AG04450 (cell line): ENCODE data around the gene SLC8A1. TPM values are rescaled to one million over a fixed set of nuclear protein-coding genes. Genes with fewer than 3 reads are reported as not detected.

Experiments
- CTCF ChIA-PET: fragments of 300-600, 350-600 bp; formaldehyde crosslinking; extraction: SDS; loops from one replicate; lab custom pipeline; 2022; ENCODE audit warnings: antibody characterized with exemption, inconsistent platforms; lab: Charles Lee
- POLR2A ChIA-PET: fragments of 350-600 bp; formaldehyde crosslinking; extraction: SDS; loops from one replicate; lab custom pipeline; 2021; ENCODE audit warnings: antibody characterized with exemption, inconsistent platforms; lab: Yijun Ruan, JAX
- DNase-seq: peaks from one replicate; pipeline ENCODE4 v3.0.0-alpha.2; 2011; ENCODE audit warnings: low read depth, low spot score
- H3K27ac ChIP-seq: one replicate; pipeline ENCODE4 v1.5.1; 2012; ENCODE audit warnings: low read depth, low read length, control low read depth
- H3K27me3 ChIP-seq: one replicate; pipeline ENCODE4 v1.6.0; 2012; ENCODE audit warnings: low read length; ENCODE audit not compliant: control insufficient read depth, insufficient read depth
- H3K4me3 ChIP-seq: 2 replicates; pipeline ENCODE4 v1.5.1; 2011; ENCODE audit warnings: mild to moderate bottlenecking, low read depth, low read length, control low read depth
- H3K9me3 ChIP-seq: 2 replicates; pipeline ENCODE4 v1.5.1; 2012; ENCODE audit warnings: low read length; ENCODE audit not compliant: control insufficient read depth, insufficient read depth
- CTCF ChIP-seq: IDR thresholded peaks from 2 replicates; pipeline ENCODE4 v1.5.1; 2011; ENCODE audit warnings: low read depth, low read length, control low read depth, inconsistent platforms
- polyA plus RNA-seq: library from polyadenylated mRNA; depleted of rRNA; stranded (reverse); fragments of >200 nt; gene quantifications from 2 replicates; pipeline ENCODE4 v1.2.3, GENCODE V29; 2011

Gene SLC8A1
- polyA plus RNA-seq, 1 experiment, result 19.3 TPM

- Histone ChIP-seq H3K9me3 (no peaks in the 10 kb centered on the region; the same call in 1 of the 2 replicates), H3K27ac (no peak overlapping the region), H3K27me3 (no peaks in the 10 kb centered on the region), H3K4me3 (no peak overlapping the region)
- TF ChIP-seq CTCF, result no peak
- ChIA-PET POLR2A (no interaction called here), CTCF (interaction anchor here (0.7 kb wide), 1 partner anchor 173 kb away, joined by 4 read pairs; no protein-coding TSS in a partner anchor)
- DNase-seq, result no peak
Measured at GRCh38 chr2:40483549-40484243, 31.8 kb upstream of the SLC8A1 start.

DNA sequence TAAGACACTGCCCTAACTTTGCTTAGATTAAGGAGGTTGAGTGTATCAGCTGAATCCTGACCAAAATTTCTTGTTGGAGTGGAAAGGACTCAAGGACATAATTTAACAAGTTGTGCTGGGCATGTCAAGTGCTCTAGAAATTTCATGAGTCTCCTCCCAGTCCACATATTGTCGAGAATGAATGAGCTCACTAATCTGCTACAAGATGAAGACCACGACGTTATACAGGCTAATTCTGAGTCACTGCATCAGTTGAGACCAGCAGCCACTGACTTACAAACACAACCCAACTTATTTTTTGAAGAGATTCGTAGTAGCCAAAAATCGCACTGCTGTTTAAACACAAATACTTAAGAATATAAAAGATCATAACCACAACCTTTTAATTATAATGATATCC, 28.7 kb upstream of the SLC8A1 start:
- Histone ChIP-seq H3K27ac (no peak overlapping the region), H3K9me3 (no peaks in the 10 kb centered on the region; the same call in 1 of the 2 replicates), H3K27me3 (no peaks in the 10 kb centered on the region), H3K4me3 (no peak overlapping the region)
- DNase-seq, result no peak
- no peak for TF ChIP-seq CTCF
- CTCF ChIA-PET, result interaction anchor here (0.6 kb wide), 1 partner anchor 7 kb away, joined by 5 read pairs; no protein-coding TSS in a partner anchor
- POLR2A ChIA-PET, result no interaction called here

DNA sequence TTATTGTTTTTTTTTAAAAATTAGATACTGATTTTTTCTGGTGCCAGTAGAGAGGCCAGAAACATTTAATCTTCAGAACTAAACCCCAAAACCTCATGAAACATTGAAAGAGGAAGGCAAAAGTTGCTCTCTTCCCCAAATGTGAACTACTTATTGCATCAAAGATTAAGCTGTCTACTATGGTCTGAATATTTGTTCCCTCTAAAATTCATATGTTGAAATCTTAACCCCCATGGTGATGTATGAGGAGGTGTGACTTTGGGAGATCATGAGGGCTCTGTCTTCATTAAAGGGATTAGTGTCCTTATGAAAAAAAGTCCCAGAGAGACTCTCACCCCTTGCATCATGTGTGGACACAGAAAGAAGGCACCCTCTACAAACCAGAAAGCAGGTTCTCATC, 28.2 kb upstream of the SLC8A1 start:
- Histone ChIP-seq H3K4me3 (no peak overlapping the region), H3K27ac (no peak overlapping the region), H3K9me3 (no peaks in the 10 kb centered on the region; the same call in 1 of the 2 replicates), H3K27me3 (no peaks in the 10 kb centered on the region)
- ChIA-PET POLR2A (no interaction called here), CTCF (interaction anchor here (0.6 to 1.4 kb wide), 2 partner anchors 8 to 267 kb away, joined by 4 to 5 read pairs; no protein-coding TSS in a partner anchor)
- TF ChIP-seq CTCF, result no peak
- no peak for DNase-seq

DNA sequence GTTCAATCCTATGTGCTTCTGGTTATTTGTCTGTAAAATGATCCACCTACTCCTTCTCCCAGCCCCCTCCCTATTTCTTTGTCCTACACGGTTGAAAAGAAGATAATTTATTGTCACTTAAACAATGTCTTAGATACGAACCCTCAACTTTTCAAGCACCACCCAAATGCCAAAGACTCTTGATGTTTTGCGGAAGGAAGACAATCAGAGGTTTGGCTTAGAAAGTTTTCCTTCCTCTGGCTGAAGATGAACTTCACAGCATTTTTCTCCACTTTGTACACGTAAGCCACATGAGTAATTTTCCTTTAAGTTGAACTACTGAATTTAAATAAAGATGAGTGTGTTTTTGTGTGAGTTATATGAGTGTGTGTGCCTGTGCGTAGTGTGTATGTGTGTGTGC, 25.5 kb upstream of the SLC8A1 start:
- no peak for TF ChIP-seq CTCF
- CTCF ChIA-PET, result interaction anchor here (0.6 to 1.2 kb wide), 2 partner anchors 10 to 11 kb away, joined by 3 to 6 read pairs; no protein-coding TSS in a partner anchor
- no peaks in the 10 kb centered on the region for H3K27me3 ChIP-seq
- H3K4me3 ChIP-seq, result no peak overlapping the region
- POLR2A ChIA-PET, result no interaction called here
- no peaks in the 10 kb centered on the region for H3K9me3 ChIP-seq
- H3K27ac ChIP-seq, result no peak overlapping the region
- no peak for DNase-seq

DNA sequence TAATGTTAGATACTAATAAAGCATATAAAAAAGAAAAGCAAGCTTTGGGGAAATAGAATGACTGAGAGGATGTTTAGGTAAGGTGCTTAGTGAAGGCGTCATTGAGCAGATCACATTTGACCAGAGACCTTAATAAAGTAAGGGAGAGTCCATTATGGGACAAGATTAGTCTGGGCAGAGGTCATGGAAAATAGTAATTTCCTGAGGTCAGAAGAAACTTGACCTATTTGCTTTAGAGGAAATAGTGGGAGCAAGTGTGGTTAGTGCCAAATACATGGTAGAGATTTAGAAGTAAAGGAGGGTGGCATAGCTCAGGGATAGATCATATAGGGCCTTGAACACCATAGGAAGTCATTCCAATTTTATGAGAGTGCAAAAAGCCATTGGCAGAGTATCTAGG, 24.5 kb upstream of the SLC8A1 start:
- Histone ChIP-seq H3K27me3 (no peaks in the 10 kb centered on the region), H3K4me3 (no peak overlapping the region), H3K9me3 (no peaks in the 10 kb centered on the region), H3K27ac (no peak overlapping the region)
- DNase-seq, result no peak
- no peak for TF ChIP-seq CTCF
- CTCF ChIA-PET, result no interaction called here
- POLR2A ChIA-PET, result no interaction called here
